Measurements from ENCODE around the gene KDELR3.
A peak's percentile ranks its signal among the peaks of the same experiment; 100 is the strongest.

KDELR3 gene

GRCh38 chr22:38467904-38468442 is at the start of gene KDELR3:
KDELR3 (plus strand) TSS chr22:38468096; CDS start chr22:38468234, 138 bp downstream.
- TF ChIP-seq TEAD4 (IDR thresholded peaks at IDR 0.05) (0 out of 2 replicates have a peak, but pooled peaks have one; percentile 6), EGR1 (IDR thresholded peaks at IDR 0.05) (peak; percentile 100), USF1 (IDR thresholded peaks at IDR 0.05) (no peak), TAF1 (IDR thresholded peaks at IDR 0.05; ENCODE audit: low read depth) (no peak), MAX (IDR thresholded peaks at IDR 0.05) (peak; percentile 78), ZBTB7A (IDR thresholded peaks at IDR 0.05; ENCODE audit: low read depth) (0 out of 2 replicates have a peak, but pooled peaks have one; percentile 19), RAD21 (IDR thresholded peaks at IDR 0.05; ENCODE audit: low read depth) (peak; percentile 15; the same call in 1 of the 2 replicates), TCF12 (IDR thresholded peaks at IDR 0.05; ENCODE audit: low read depth) (no peak), EP300 (IDR thresholded peaks at IDR 0.05; ENCODE audit: borderline replicate concordance) (no peak)

- TF ChIP-seq TCF12 (IDR thresholded peaks at IDR 0.05; ENCODE audit: low read depth) (no peak), CEBPB (IDR thresholded peaks at IDR 0.05) (no peak), REST (IDR thresholded peaks at IDR 0.05; ENCODE audit: low read depth) (no peak), USF1 (IDR thresholded peaks at IDR 0.05) (no peak), TAF1 (IDR thresholded peaks at IDR 0.05; ENCODE audit: low read depth) (no peak), MAX (IDR thresholded peaks at IDR 0.05) (no peak), CREB1 (IDR thresholded peaks at IDR 0.05; ENCODE audit: low read depth) (no peak), ZBTB7A (IDR thresholded peaks at IDR 0.05; ENCODE audit: low read depth) (no peak)
These were observed 49.3 kb upstream of the KDELR3 start for GRCh38 chr22:38418589-38418988.

- TF ChIP-seq EGR1 (IDR thresholded peaks at IDR 0.05), result no peak
- no peak for TF ChIP-seq CREB1 (IDR thresholded peaks at IDR 0.05; ENCODE audit: low read depth)
- TF ChIP-seq ZBTB7A (IDR thresholded peaks at IDR 0.05; ENCODE audit: low read depth), result no peak
- TF ChIP-seq NFIC (IDR thresholded peaks at IDR 0.05), result peak; percentile 71; the same call in 1 of the 2 replicates
- TF ChIP-seq TCF12 (IDR thresholded peaks at IDR 0.05; ENCODE audit: low read depth), result peak; percentile 65
- no peak for TF ChIP-seq YY1 (IDR thresholded peaks at IDR 0.05; ENCODE audit: low read depth)
- TF ChIP-seq EP300 (IDR thresholded peaks at IDR 0.05; ENCODE audit: borderline replicate concordance), result peak; percentile 40; the same call in 1 of the 2 replicates
- TF ChIP-seq MAX (IDR thresholded peaks at IDR 0.05), result peak; percentile 19; the same call in 1 of the 2 replicates
- TF ChIP-seq USF1 (IDR thresholded peaks at IDR 0.05), result no peak
- TF ChIP-seq RAD21 (IDR thresholded peaks at IDR 0.05; ENCODE audit: low read depth), result no peak
These were observed 48.6 kb upstream of the KDELR3 start for GRCh38 chr22:38419121-38419857.

- TF ChIP-seq USF1 (IDR thresholded peaks at IDR 0.05), result no peak
- no peak for TF ChIP-seq EP300 (IDR thresholded peaks at IDR 0.05; ENCODE audit: borderline replicate concordance)
- TF ChIP-seq TEAD4 (IDR thresholded peaks at IDR 0.05), result no peak
- TF ChIP-seq ZBTB7A (IDR thresholded peaks at IDR 0.05; ENCODE audit: low read depth), result no peak
- no peak for TF ChIP-seq YY1 (IDR thresholded peaks at IDR 0.05; ENCODE audit: low read depth)
- TF ChIP-seq NFIC (IDR thresholded peaks at IDR 0.05), result no peak
- TF ChIP-seq TAF1 (IDR thresholded peaks at IDR 0.05; ENCODE audit: low read depth), result no peak
- TF ChIP-seq RAD21 (IDR thresholded peaks at IDR 0.05; ENCODE audit: low read depth), result no peak
These were observed 48.1 kb upstream of the KDELR3 start for GRCh38 chr22:38419858-38420160.

GRCh38 chr22:38420734-38421133 is 47.2 kb upstream of the KDELR3 start:
- TF ChIP-seq REST (IDR thresholded peaks at IDR 0.05; ENCODE audit: low read depth), result no peak
- TF ChIP-seq CEBPB (IDR thresholded peaks at IDR 0.05), result no peak
- TF ChIP-seq TCF12 (IDR thresholded peaks at IDR 0.05; ENCODE audit: low read depth), result no peak
- no peak for TF ChIP-seq EGR1 (IDR thresholded peaks at IDR 0.05)
- TF ChIP-seq NFIC (IDR thresholded peaks at IDR 0.05), result no peak
- no peak for TF ChIP-seq CREB1 (IDR thresholded peaks at IDR 0.05; ENCODE audit: low read depth)

Measured in Ishikawa (cell line).